LoVo (cell line): ENCODE results near the gene CSNK1D.

Experiments used
- DNase-seq: peaks from one replicate; pipeline ENCODE4 v3.0.0-alpha.2; 2016; ENCODE audit warnings: low spot score

CSNK1D gene

GRCh38 chr17:82249896-82250581 is 23.5 kb downstream of the CSNK1D start:
- no peak for DNase-seq

- DNase-seq: no peak
These were observed 24.5 kb downstream of the CSNK1D start for GRCh38 chr17:82248815-82249674.

GRCh38 chr17:82247856-82248671 is 25.4 kb downstream of the CSNK1D start:
- no peak for DNase-seq

GRCh38 chr17:82247182-82247823 is 26.2 kb downstream of the CSNK1D start:
- DNase-seq: no peak

GRCh38 chr17:82246365-82247181 is 26.9 kb downstream of the CSNK1D start:
- DNase-seq: no peak

GRCh38 chr17:82246040-82246364 is 27.5 kb downstream of the CSNK1D start:
- no peak for DNase-seq

GRCh38 chr17:82245134-82246039 is 28.1 kb downstream of the CSNK1D start:
- DNase-seq: no peak

GRCh38 chr17:82244413-82245133 is 28.9 kb downstream of the CSNK1D start:
- no peak for DNase-seq

GRCh38 chr17:82243648-82244412 is 29.7 kb downstream of the CSNK1D start:
- DNase-seq: no peak

- no peak for DNase-seq
These were observed 30.4 kb downstream of the CSNK1D start for GRCh38 chr17:82242977-82243647.

GRCh38 chr17:82242698-82242976 is 30.9 kb downstream of the CSNK1D start:
- no peak for DNase-seq

GRCh38 chr17:82241926-82242697 is 31.4 kb downstream of the CSNK1D start:
- DNase-seq: no peak

- no peak for DNase-seq
These were observed 32.1 kb downstream of the CSNK1D start for GRCh38 chr17:82241183-82241925.

GRCh38 chr17:82240506-82241182 is 32.9 kb downstream of the CSNK1D start:
- no peak for DNase-seq

- DNase-seq: no peak
These were observed 33.5 kb downstream of the CSNK1D start for GRCh38 chr17:82239926-82240505.

- DNase-seq: no peak
These were observed 34.0 kb downstream of the CSNK1D start for GRCh38 chr17:82239401-82239925.
